GM21381 (cell line): ENCODE data around the gene THSD4.
"Not testable (repeated sequence)": the region's sequence is repeated elsewhere in the genome, so short reads cannot be mapped to it uniquely, and the experiment has no call there.

Source experiments
- ATAC-seq: cut with Tn5 transposase; IDR thresholded peaks from one replicate; pipeline ENCODE4 v1.9.1; 2021; ENCODE audit warnings: mild to moderate bottlenecking, moderate library complexity; ENCODE audit not compliant: unreplicated experiment

THSD4 gene

DNA sequence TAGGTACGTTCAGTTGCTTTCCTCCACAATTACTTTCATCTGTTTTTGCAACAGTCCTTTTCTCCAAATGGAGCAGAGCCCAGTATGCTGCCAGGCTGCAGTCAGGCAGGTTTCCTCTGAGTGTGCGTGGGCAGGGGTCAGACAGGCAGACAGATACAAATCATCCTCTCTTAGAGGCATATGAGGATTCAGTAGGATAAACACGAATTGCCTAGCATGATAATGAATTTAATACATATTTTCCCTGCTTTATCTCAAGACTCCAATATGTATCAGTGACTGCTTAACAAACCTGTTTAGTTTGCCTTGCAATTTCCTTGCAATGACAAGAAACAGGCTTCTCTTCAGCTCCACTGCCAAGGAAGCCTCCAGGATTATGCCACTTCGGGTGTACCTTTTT, 554.4 kb downstream of the THSD4 start:
- ATAC-seq, result no peak

DNA sequence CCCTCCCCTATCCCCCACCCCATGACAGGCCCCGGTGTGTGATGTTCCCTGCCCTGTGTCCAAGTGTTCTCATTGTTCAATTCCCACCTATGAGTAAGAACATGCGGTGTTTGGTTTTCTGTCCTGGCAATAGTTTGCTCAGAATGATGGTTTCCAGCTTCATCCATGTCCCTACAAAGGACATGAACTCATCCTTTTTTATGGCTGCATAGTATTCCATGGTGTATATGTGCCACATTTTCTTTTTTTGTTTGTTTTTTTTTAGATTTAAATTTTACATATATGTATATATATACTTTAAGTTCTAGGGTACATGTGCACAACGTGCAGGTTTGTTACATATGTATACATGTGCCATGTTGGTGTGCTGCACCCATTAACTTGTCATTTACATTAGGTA, 555.0 kb downstream of the THSD4 start:
- not testable (repeated sequence) for ATAC-seq

DNA sequence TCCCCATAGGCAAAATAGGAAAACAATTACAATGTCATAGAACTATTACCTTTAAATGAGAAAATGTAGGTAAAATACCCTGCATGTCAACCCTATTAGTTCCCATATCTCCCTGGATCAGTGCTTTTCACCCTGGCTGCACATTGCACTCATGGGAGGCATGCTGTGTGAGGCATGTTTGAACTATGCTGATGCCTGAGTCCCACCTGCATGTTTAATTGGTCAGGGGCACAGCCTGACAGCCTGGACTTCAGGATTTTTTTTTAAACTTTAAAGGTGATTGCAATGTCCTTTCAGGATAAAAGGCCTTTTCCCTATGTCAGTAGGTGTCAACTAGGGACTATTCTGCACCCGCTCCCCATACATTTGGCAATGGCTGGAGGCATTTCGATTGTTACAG, 559.1 kb downstream of the THSD4 start:
- no peak for ATAC-seq

DNA sequence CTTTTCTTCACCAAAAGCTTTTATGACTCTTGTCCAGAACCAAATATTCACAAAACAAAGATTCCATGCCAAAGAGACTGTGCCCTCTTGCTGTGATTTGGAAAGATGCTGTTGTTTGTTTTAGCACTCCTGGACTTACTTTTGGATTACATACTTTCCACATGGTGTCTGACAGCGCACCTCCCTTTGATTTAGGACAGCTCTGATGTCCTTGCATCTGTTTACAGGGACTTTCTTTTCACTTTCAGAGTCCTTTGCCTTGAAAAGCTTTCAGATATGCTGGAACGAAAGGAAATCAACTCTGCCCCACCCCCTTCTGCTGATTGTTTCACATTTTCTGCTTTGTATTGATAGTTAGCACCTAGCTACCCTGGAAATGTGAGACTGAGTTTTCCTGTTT, 562.1 kb downstream of the THSD4 start:
- no peak for ATAC-seq

DNA sequence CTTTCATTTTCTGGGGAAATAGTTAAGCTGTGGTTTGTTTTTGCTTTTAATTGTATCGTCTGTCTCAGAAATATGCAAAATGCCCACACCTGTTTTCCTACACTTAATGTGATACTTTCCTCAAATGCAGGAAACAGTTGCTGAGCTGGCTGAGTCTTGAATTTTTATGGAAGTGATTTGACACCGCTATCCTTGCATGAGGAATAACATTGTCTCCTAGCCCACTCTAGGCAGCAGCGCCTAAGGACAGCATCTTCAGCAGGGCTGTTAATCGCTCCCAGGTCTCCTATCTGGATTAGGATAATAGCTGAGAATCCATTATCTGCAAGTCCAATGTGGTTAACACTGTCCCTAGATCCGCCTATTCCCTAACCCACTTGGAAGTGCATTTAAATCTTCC, 562.5 kb downstream of the THSD4 start:
- no peak for ATAC-seq

DNA sequence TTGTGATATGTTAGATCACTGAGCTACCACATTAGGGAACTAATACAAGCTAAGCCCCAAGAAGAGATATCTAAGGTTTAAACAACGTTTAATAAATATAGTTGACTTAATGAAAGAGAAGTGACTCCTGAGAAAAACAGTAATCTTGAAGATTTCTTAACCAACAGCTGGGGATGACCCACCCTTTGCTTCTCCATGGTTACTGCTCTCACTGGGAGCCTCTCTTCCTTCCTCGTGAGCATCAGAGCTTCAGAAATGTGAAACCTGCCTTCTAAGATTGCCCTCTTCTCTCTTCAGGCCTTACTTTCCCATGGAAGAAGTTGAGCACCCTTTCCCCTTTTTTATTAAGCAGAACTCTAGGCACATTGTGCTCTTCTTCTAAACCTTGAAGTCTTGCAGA, 562.9 kb downstream of the THSD4 start:
- no peak for ATAC-seq

DNA sequence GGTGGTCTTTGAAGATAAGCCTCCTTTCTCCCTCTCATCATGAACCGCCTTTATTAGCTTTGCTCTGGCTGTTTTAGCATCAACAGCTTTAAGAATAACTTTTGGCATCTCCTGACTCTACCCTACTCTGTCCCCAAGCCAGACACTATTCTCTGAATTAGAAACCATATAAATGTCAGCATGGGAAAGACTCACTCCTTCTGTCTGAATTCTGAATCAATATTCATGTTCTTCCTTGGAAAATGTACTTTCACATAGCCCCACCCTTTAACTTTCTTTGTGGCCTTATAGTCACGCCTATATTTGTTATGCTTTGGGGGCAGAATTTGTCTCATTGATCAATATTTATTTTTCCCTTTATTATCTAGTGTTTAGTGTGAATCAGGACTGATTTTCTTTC, 563.3 kb downstream of the THSD4 start:
- ATAC-seq, result no peak

DNA sequence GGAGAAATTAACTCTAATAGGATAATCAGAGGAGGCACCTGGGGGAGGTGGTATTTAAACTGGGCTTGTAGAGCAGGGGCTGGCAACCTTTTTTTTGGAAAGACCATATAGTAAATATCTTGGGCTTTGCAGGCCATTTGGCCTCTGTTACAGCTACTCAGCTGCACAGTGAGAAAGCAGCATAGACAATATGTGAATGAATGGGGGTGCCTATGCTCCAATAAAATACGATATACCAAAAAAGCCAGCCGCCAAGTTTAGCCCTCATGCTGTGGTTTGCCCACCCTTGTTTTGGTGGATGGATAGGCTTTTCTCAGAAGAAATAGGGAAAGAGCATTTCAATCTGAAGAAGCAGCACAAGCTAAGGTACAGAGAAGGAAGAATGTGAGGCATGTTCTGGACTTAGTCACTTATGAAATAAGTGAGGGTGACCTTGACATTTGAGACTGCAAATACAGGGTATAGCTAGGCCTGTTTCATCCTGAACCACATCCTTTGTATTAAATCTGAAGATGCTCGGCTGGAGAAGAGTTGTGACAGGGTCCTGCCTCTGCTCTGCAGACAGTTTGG, 564.0 kb downstream of the THSD4 start:
- ATAC-seq, result no peak

DNA sequence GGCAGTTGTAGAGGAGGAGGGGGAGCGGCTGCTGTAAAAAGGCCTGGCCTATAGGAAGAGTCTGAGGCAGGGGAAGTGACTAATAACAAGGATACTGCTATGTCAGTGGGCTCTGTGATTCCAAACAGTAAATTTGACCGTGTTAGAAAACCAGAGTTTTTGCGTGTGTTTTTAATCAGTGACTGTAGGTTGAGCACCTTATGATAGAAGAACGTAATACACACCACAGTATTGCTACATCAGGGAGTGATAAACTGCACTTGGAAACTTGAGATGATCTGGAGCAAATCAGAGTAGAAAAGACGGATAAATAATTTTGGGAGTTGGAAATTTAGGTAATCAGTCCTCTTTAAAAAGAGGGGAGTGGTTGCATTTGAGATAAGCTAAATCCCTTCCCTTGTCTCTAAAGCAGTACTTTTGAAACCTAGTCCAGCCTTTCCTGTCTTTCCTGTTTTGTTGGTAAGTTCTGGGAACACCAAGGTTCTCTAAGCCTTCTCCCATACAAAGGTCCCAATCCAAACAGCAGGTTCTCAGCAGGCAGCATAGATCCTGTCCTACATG, 564.6 kb downstream of the THSD4 start:
- no peak for ATAC-seq

DNA sequence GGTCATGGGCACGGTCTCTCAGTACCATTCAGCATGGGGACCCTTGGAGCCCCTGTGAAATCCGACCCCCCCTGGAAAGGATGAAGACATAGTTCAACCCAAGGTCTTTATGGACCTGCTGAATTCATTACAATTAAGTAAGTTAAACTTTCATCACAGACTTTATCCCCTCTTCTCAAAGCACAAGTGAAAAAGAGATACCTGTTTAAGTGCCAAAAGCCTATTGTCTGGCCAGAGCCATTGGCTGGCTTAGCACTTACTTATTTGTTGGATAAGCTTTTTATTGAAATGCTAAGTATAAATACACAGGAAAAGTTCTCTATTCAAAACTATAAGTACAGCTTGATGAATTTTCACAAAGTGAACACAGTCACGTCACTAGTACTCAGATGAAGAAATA, 566.7 kb downstream of the THSD4 start:
- ATAC-seq, result no peak

DNA sequence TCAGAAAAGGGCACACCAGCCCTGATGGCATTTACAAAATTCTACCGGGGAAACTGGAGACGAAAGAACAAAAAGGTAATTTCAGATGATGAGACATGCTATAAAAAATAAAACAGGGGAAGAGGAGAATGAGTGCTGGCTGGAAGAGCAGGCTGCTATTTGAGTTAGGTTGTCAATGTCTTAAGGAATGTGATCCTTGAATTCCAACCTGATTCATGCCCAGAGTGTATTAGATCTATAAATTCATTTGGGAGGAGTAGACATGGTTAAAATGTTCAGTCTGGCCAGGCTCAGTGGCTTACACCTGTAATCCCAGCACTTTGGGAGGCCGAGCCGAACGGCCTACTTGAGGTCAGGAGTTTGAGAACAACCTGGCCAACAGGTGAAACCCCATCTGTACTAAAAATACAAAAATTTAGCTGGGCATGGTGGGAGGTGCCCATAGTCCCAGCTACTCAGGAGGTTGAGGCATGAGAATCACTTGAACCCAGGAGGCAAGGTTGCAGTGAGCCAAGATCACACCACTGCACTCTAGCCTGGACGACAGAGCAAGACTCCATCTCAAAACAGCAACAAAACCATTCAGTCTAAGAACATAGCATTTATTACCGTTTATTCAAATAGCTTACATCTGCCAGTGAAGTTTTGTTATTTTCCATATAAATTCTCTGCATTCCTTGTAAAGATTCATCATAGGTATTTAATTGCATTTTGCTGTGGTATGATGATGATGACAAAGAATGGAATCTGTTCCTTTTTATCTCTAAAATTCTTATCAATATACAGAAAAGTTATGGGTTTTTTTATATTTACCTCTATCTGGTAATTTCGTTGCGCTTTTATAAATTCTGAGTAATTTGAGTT, 568.4 kb downstream of the THSD4 start:
- no peak for ATAC-seq

DNA sequence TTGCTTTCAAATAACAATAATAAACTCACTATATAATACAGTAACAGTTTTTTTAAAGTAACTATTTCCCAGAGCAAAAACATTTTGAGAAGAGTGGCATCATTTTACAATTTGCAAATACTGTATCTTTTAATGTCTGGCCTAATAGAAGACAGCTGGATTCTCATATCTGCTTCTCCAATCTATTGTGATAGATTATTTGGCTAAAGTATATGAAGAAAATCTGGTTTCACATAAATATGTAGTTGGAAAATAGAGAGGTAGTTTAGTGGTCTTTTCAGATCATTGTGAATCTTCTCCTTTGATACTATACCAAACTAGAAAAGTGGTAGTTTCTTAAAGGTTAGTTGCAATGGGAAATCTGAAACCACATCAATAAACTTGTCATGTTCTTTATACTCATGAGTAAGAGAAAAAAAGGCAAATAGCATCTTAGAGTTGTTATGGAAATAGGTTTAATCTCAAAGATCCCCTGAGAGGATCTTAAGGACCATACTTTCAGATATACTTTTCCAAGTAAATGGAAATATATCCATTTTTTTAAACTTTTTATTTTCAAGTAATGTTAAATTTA, 570.2 kb downstream of the THSD4 start:
- ATAC-seq, result no peak

DNA sequence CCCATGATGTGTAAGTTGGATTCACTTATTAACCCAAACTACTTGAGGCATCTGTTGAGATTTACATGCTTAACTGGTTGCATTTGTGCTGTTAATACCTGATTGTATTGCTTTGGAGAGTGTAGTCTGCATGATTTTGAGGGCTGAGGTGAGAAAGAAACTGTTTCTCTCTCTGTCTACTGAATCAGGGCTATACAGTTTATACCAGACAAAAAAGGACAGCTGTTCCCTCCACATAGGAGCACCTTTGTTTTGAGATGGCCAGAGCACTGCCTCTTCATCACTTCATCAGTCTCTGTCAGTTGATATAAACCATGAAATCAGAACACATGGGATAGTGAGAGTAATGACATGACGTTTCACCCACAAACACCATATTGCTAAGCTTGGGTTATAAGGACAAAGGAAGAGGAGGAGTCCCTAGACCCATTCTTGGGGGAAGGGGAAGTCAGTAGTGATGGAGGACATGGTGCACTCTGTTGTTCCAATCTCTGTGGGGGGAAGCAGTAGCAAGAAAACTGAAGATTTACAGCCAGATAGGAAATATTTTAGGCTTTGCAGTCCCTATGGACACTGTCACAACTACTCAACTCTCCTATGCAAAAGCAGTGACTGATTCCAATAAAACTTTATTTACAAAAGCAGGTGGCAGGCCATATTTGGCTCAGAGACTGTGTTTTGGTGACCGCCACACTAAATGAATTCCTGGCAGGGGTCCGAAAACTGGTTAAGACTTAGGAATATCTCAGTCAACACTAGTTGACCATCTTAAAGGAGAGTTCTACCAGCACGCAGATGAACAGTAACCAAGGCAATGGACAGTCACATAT, 571.2 kb downstream of the THSD4 start:
- ATAC-seq, result no peak

DNA sequence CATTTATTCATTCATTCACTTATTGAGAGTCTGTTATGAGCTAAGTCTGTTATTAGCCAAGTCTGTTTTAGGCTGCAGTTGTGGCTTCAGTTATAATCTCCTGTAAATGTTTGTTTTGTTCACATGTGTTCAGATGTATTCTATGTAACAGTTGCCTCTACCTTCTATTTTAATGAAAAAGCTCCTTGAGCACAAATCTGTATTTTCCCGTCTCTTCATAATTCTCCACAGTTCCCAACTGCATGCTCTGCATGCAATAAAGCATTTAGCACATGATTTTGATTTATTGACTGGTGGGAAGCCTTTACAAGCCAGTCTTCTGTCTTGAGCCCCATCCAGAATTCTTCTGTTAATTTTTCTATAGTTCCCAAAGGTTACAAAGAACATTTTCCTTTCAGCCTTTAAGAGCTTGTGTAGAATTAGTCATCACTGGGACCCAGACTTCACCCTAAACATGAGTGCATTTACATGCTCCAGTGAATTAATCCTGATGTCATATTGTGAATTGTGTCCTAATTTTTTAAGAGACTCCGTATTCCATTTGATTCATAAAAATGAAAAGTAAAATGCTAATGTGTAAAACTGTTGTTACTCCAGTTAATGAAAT, 572.7 kb downstream of the THSD4 start:
- ATAC-seq, result no peak

DNA sequence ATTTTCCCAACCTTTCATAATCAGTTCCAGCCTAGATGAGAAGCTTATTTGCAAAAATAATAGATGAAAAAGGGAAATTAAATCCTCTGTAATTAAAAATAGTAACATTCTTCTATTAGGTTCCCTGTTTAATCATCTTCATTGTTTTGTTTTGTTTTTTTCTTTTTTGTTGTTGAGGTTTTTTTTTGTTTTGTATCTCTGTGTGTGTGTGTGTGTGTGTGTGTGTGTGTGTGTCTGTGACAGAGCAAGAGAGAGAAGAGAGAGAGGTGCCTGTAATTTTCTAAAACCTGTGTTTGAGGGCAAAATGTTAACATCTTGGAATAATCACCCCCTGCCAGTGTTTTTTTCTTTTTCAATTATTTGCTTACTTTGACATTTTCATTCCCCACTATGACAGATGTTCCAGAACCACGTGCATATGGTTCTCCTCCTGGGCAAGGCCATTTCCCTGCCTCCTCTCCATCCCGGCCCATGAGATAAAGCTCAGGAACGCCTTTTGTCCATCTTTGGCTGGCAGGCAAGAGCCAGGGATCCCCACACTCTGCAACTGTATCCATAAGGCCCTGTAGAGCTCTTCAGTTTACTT, 573.3 kb downstream of the THSD4 start:
- ATAC-seq, result no peak

DNA sequence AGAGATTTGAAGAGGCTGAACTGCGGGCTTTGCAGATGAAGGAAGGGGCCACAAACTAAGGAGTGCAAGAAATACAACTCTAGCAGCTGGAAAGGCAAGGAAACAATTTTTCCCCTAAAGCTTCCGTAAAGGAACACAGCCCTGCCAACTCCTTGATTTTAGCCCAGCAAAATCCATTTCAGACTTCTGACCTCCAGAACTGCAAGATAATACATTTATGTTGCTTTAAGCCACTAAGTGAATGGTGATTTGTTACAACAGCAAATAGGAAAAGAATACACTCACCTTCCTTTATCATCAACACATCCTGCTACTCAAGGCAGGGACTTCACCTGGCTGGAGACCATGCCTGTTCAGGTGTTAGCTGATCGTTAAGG, 575.8 kb downstream of the THSD4 start:
- no peak for ATAC-seq

DNA sequence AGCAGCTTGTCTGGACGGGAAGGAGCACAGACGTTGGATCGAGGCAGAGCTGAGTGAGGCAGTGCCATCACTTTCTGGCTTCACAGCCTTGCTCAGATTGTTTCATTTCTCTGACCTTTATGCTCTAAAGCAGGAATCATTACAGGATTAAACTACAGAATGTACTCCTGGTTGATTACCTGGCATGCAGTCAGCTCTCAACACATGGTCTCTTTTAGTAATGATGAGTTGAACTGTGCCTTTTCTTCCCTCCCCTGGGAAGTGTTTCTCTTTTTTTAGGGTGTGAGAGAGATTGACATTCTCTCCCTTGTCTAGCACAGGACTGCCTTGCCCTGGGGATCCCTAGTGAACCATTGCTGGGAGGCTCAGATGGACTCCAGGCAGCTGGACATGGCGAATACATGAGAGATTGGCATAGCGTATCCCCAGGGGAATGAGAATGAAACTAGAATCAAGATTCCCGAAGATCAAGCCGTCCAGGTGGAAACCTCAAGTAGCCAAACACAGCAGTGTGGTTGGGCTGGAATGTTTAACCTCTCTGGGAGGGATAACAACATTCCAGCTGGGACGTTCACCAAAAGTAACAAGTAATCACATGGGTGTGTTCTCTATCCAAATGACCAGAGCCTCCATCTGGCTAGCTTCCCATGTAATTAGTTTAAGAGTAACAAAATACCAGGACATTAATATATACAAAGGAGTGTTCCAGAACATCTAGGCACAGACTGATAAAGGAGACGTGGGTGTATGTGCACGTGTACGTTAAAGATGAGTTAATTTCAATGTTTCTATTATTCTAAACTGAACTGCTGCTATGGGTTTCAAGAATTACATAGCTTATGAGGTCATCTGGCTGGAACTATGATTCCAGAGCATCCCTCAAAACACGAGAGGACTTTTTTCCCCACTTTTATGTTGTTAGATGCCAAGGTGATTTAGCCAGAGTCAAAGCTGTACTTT, 576.5 kb downstream of the THSD4 start:
- no peak for ATAC-seq

DNA sequence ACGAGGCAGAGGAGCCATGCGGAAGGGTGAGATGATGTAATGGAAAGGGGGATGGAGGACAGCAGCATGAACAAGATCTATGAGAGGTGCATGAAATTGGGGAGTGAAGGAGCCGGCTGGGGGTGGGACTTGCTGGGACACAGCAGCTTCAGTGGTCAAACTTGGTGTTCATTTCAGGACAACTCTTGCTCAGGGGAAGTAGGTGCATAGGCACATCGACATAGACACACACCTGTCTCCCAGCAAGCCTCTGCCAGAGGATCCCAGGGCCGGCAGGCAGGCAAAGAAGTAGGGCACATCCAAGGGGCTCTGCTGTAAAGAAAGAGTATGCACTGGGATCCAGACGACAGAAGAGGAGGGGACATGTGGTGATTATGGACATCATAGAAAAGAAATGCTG, 582.0 kb downstream of the THSD4 start:
- no peak for ATAC-seq

DNA sequence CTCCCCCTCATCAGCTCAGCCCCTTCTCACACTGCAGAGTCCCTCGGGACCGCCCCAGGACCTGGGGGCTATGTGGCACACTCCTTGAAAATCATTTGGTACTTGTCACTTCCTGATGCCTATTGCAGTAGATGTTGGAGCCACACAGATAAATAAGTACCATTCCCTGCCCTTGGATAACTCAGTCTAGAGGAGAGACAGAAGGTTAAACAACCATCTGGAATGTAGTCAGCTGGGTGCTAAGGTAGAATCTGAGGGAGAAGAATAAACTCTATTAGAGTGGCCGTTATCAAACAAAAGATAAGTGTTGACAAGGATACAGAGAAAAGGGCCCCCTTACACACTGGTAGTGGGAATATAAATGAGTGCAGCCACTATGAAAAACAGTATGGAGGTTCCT, 582.8 kb downstream of the THSD4 start:
- ATAC-seq, result no peak
